GM21529 (cell line): Measurements from ENCODE around the gene RIMBP3C.
A peak's percentile ranks its signal among the peaks of the same experiment; 100 is the strongest.
"Not testable (repeated sequence)": the region's sequence is repeated elsewhere in the genome, so short reads cannot be mapped to it uniquely, and the experiment has no call there.

Experiments used
- ATAC-seq: cut with Tn5 transposase; IDR thresholded peaks from one replicate; pipeline ENCODE4 v1.9.1; 2021; ENCODE audit not compliant: unreplicated experiment

The RIMBP3C gene

DNA sequence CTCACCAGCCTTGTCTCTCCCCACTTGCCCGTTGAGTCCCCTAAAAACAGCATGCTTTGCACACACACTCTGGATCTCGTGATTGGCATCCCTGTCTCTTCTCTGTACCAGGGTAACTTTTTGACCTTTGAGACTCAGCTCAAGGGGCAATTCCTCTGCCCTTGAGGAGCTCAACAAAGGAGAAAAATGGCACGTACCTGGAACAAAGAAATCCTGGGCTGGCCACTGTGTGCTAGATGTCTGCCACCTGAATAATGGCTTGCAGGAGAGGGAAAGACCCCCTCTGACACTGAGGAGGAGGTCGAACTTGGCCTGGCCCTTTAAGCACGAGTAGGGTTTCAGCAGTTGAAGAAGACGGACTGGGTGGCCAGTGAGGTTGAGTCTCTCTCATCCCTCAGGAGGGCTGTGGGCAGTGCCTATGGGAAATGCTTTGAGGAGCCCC is 22.1 kb upstream of the RIMBP3C start:
- no peak for ATAC-seq

- no peak for ATAC-seq
Observed at GRCh38 chr22:21571679-21572078, 20.4 kb upstream of the RIMBP3C start.

DNA sequence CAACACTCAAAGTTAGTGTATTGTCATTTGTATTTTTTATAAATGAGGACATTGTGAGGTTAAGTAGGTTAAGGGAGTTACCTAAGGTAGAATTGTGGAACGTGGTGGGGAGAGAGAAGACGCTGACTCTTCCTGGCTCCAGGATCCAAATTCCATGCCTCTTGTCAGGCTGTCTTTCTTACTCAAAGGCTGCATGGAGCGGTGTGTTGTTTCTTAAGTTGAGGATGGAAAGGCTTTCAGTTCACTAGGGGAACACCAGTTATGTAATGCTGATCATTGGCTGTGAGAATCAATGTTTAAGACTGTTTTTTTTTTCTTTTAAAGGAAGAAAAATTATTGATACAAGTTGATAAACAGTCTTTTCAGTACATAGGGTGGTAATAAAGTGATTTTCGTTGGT is 19.1 kb upstream of the RIMBP3C start:
- ATAC-seq: no peak

GRCh38 chr22:21569459-21570170 is 18.4 kb upstream of the RIMBP3C start:
- no peak for ATAC-seq

DNA sequence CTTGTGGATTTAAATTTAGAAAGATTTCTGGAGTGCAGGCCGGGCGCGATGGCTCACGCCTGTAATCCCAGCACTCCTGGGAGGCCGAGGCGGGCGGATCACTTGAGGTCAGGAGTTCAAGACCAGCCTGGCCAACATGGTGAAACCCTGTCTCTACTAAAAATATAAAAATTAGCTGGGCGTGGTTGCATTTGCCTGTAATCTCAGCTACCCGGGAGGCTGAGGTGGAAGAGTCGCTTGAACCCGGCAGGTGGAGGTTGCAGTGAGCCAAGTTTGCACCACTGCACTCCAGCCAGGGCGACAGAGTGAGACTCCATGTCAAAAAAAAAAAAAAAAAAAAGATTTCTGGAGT is 17.8 kb upstream of the RIMBP3C start:
- not testable (repeated sequence) for ATAC-seq

- no peak for ATAC-seq
Observed at GRCh38 chr22:21568347-21569075, 17.2 kb upstream of the RIMBP3C start.

GRCh38 chr22:21567456-21568346 is 16.4 kb upstream of the RIMBP3C start, which contains the start of gene UBE2L3:
UBE2L3 (plus strand) TSS chr22:21567714; CDS start chr22:21567745, 31 bp downstream.
- no peak for ATAC-seq

- ATAC-seq: no peak
Observed at GRCh38 chr22:21564411-21564810, 13.2 kb upstream of the RIMBP3C start.

DNA sequence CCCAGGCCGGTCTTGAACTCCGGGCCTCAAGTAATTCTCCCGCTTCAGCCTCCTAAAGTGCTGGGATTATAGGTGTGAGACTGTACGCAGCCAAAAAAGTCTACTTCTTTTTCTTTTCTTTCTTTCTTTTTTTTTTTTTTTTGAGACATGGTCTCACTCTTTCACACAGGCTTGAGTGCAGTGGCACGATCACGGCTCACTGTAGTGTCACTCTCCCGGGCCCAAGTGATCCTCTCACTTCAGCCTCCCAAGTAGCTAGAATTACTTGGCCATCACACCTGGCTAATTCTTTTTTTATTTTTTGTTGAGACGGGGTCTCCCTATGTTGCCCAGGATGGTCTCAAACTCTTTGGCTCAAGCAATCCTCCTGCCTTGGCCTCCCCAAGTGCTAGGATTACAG is 12.7 kb upstream of the RIMBP3C start:
- no peak for ATAC-seq

GRCh38 chr22:21560657-21561056 is 9.4 kb upstream of the RIMBP3C start:
- ATAC-seq: not testable (repeated sequence)

DNA sequence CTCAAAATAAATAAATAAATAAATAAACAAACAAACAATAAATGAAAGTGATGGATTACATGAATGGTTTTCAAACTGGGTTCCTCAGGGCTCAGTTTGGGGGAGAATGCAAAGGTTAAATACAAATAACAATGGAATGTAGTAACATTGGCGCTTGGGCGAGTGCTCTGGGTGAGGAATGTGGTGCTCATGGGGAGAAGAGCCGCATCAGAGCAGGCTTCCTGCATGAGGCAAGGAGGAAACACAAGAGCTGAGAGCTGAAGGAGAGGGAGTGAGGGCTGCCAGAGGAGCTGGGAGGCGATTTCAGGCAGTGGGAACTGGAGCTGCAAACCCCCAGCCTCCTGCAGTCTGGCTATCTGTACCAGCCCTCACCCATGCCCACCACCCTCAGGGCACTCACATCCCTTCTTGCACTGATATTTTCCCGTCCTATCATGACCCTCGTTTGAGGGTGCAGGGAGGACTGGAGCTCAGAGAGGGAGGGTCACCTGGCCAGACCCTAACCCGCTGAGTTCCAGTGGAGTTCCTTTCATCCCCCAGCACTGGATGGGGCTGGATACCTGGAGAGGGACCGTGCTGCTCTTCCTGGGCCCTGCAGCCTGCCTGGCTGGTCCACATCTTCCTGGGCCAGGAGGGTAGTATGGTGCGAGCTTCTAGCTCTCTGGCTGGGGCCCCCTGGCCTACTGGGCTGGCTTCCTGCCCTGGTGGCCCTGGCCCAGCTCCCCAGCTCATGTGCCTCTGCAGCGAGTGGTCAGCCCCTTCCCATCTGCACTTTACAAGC is 8.3 kb upstream of the RIMBP3C start:
- not testable (repeated sequence) for ATAC-seq

GRCh38 chr22:21550678-21551047 is 598 bp downstream of the RIMBP3C start:
- peak; percentile 19 for ATAC-seq

GRCh38 chr22:21550008-21550677 is 1.1 kb downstream of the RIMBP3C start:
- ATAC-seq: peak; percentile 63

DNA sequence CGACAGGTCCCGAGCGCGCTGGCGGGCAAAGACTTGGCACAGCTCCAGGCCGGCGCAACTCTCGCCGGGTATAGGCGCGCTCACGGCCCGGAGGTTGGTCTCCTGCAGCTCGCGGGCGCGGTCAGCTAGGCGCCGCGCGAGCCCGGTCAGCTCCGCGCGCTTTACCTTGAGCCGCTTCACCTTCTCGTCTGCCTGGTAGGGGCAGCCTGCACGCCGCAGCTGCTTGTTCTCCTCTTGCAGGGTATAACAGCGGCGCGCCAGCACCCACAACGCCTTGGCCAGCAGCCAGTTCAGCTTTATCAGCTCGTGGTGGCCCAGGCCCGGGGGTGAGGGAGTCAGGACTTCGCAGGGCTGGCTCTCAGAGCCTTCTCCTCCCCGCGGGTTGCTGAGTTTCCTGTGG is 1.7 kb downstream of the RIMBP3C start:
- ATAC-seq: peak; percentile 12

- not testable (repeated sequence) for ATAC-seq
Observed at GRCh38 chr22:21544432-21545322, 6.6 kb downstream of the RIMBP3C start.

DNA sequence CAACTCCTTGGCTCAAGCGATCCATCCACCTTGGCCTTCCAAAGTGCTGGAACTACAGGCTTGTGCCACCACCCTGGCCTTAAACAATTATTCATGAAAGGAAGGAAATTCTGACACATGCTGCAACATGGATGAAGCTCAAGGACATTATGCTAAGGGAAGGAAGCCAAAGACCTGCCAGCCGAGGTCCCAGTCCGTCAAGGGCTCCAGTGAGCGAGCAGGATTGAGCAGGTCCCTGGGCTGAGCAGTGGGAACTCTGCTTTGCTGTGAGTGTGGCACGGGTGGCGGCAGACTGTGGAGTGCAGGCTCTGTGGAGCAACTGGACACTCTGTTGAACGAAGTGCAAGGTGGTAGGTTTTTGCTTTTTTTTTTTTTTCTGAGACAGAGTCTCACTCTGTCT is 11.4 kb downstream of the RIMBP3C start:
- not testable (repeated sequence) for ATAC-seq

DNA sequence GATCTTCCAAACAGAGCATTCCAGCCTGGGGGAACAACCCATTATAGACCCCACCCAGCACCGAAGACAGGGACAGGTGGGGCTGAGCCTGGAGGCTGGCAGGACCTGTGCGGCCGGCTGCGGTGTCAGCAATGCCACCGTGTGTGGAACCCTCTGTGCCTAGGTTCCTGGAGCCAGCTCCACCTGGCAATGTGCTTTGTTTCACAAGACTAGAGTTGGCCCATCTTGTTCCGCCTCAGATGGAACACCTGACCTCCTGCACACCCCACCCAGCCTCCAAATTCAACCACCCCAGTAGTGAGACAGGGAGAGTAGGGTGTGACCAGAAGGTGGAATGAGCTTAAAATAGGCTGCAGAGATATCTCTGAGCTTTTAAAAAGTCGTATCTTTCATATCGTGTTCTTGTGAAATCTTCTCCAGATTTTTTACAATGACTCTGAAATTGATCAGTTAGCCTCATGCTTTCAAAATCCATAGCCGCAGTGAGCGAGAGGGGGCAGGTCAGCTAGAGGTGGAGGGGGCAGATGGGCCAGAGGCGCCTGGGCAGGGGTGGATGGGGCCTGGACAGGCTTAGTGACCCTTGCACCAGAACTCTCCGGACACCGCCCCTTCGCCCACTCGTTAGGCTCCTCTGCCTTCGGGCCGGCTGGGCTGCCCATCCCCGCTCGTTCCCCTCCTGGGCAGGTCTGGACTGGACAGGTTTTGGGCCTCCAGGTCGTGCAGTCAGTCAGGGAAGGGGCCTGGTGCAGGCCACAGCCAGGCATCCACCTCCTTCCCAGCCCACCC is 18.2 kb downstream of the RIMBP3C start:
- ATAC-seq: not testable (repeated sequence)

DNA sequence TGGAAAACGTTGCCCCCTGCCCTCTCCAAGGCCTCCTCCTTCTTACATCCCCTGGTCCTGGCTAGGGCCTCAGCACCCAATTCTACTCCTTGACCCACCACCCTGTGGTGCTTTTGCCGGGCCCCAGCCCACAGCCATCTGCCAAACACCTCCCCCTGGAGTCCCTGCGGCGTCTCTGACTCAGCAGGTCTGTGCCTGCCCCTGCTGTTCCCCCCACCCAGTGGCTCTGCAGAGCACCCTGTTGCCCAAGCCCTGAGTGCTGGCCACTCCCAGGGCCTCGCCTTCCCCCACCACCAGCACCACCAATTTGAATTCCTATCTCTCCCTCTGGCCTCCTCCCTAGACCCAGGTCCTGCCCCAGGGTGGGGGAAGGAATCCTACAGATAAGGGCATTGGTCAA is 19.7 kb downstream of the RIMBP3C start:
- not testable (repeated sequence) for ATAC-seq
